Mesenchymal stem cell (in vitro differentiated cells and primary cell): Measurements from ENCODE around the gene ALKAL2.

ENCODE experiments used
- DNase-seq: peaks from one replicate; pipeline ENCODE4 v3.0.0-alpha.2; 2013
- H2AFZ ChIP-seq: one replicate; pipeline ENCODE4 v1.6.1; 2013; ENCODE audit warnings: low read depth, mild to moderate bottlenecking, control low read depth, inconsistent platforms, low read length, moderate library complexity
- H2AK5ac ChIP-seq: 2 replicates; pipeline ENCODE4 v1.6.1; 2013; ENCODE audit warnings: low read length, moderate library complexity, mild to moderate bottlenecking, inconsistent platforms; ENCODE audit not compliant: severe bottlenecking
- H2BK120ac ChIP-seq: one replicate; pipeline ENCODE4 v1.6.1; 2013; ENCODE audit warnings: low read depth, mild to moderate bottlenecking, inconsistent platforms, low read length, moderate library complexity
- H2BK12ac ChIP-seq, 2 experiments: one replicate each; pipeline ENCODE4 v1.6.1; 2013; ENCODE audit warnings: inconsistent platforms in 2 of 2, low read length in 2 of 2, mild to moderate bottlenecking in 2 of 2, moderate library complexity in 2 of 2, control low read depth in 1 of 2
- H2BK15ac ChIP-seq: one replicate; pipeline ENCODE4 v1.6.1; 2013; ENCODE audit warnings: mild to moderate bottlenecking, low read depth, inconsistent platforms; ENCODE audit not compliant: poor library complexity, severe bottlenecking
- H2BK5ac ChIP-seq: 2 replicates; pipeline ENCODE4 v1.6.1; 2013; ENCODE audit warnings: low read depth, mild to moderate bottlenecking, low read length, control low read depth, inconsistent platforms; ENCODE audit not compliant: poor library complexity, severe bottlenecking
- H3K14ac ChIP-seq, 2 experiments: one replicate each; pipeline ENCODE4 v1.6.1; 2013; ENCODE audit warnings: inconsistent platforms in 2 of 2, low read length in 2 of 2, control low read depth in 1 of 2, mild to moderate bottlenecking in 1 of 2, moderate library complexity in 1 of 2
- H3K18ac ChIP-seq, 2 experiments: one replicate each; pipeline ENCODE4 v1.6.1; 2013; ENCODE audit warnings: inconsistent platforms in 2 of 2, low read length in 2 of 2, control low read depth in 1 of 2, low read depth in 1 of 2, mild to moderate bottlenecking in 1 of 2
- H3K23ac ChIP-seq, 2 experiments: one replicate each; pipeline ENCODE4 v1.6.1; 2013; ENCODE audit warnings: inconsistent platforms in 2 of 2, low read length in 2 of 2, mild to moderate bottlenecking in 2 of 2, moderate library complexity in 2 of 2, control low read depth in 1 of 2
- H3K27ac ChIP-seq: 2 replicates; pipeline ENCODE4 v1.5.1; 2013; ENCODE audit warnings: mild to moderate bottlenecking, moderate library complexity, low read length, control low read depth, inconsistent platforms; ENCODE audit not compliant: poor library complexity, severe bottlenecking
- H3K27me3 ChIP-seq, 2 experiments: 2 replicates each; pipeline versions ENCODE4 v1.6.1 to v1.7.0; 2013; ENCODE audit warnings: low read length in 2 of 2, mild to moderate bottlenecking in 2 of 2, moderate library complexity in 2 of 2, control low read depth in 1 of 2, inconsistent platforms in 1 of 2; ENCODE audit not compliant: control insufficient read depth in 1 of 2, insufficient read depth in 1 of 2
- H3K36me3 ChIP-seq, 2 experiments: 2 replicates each; pipeline versions ENCODE4 v1.6.1 to v1.7.0; 2013; ENCODE audit warnings: low read length in 2 of 2, control low read depth in 1 of 2, inconsistent platforms in 1 of 2, low read depth in 1 of 2, mild to moderate bottlenecking in 1 of 2; ENCODE audit not compliant: insufficient read depth in 2 of 2, control insufficient read depth in 1 of 2
- H3K4ac ChIP-seq, 2 experiments: one replicate each; pipeline ENCODE4 v1.6.1; 2013; ENCODE audit warnings: inconsistent platforms in 2 of 2, low read length in 2 of 2, mild to moderate bottlenecking in 2 of 2, moderate library complexity in 2 of 2, control low read depth in 1 of 2, low read depth in 1 of 2
- H3K4me1 ChIP-seq: 2 replicates; pipeline ENCODE4 v1.6.1; 2013; ENCODE audit warnings: low read depth, low read length, control low read depth; ENCODE audit not compliant: control insufficient read depth, insufficient read depth
- H3K4me2 ChIP-seq: 2 replicates; pipeline ENCODE4 v1.6.1; 2013; ENCODE audit warnings: low read length, mild to moderate bottlenecking, inconsistent platforms; ENCODE audit not compliant: poor library complexity, severe bottlenecking
- H3K4me3 ChIP-seq, 2 experiments: 2 replicates each; pipeline versions ENCODE4 v1.5.1 to v1.7.0; 2013; ENCODE audit warnings: low read length in 2 of 2, mild to moderate bottlenecking in 2 of 2, control low read depth in 1 of 2, low read depth in 1 of 2; ENCODE audit not compliant: insufficient read depth in 1 of 2
- H3K79me1 ChIP-seq: replicated peaks from 2 replicates; pipeline ENCODE4 v1.6.1; 2013; ENCODE audit warnings: mild to moderate bottlenecking, control low read depth, low read length, inconsistent platforms; ENCODE audit not compliant: poor library complexity, severe bottlenecking
- H3K9ac ChIP-seq: 2 replicates; pipeline ENCODE4 v1.7.0; 2013; ENCODE audit warnings: mild to moderate bottlenecking, low read length, moderate library complexity
- H3K9me3 ChIP-seq: 2 replicates; pipeline ENCODE4 v1.7.0; 2013; ENCODE audit warnings: mild to moderate bottlenecking, low read length; ENCODE audit not compliant: control insufficient read depth
- H4K8ac ChIP-seq: one replicate; pipeline ENCODE4 v1.6.1; 2013; ENCODE audit warnings: inconsistent platforms, mild to moderate bottlenecking, low read length, moderate library complexity
- H4K91ac ChIP-seq: one replicate; pipeline ENCODE4 v1.6.1; 2013; ENCODE audit warnings: mild to moderate bottlenecking, low read length, inconsistent platforms
- WGBS: methylation state at CpG from one replicate; pipeline ENCODE4 v1.1.7; 2013; ENCODE audit warnings: mixed read lengths; 5-methylcytosine and 5-hydroxymethylcytosine counted together

ALKAL2 gene

GRCh38 chr2:237878-238277, 50.0 kb downstream of the ALKAL2 start:
- Histone ChIP-seq H3K79me1 (peaks cover 2% of the 10 kb centered on the region), H4K8ac (no peak overlapping the region), H4K91ac (no peak overlapping the region), H3K4me3 (no peak overlapping the region), H3K27me3 (no peaks in the 10 kb centered on the region), H3K18ac (no peak overlapping the region), H2BK5ac (no peak overlapping the region), H2AFZ (no peak overlapping the region), H3K9ac (no peak overlapping the region), H2BK15ac (no peak overlapping the region), H3K27ac (no peak overlapping the region), H3K36me3 (peaks cover 8 to 34% of the 10 kb centered on the region in 2 experiments), H3K14ac (no peak overlapping the region), H3K9me3 (no peaks in the 10 kb centered on the region), H2BK12ac (peak overlapping the region in 1 of 2 experiments; percentile 73), H2AK5ac (no peak overlapping the region), H2BK120ac (no peak overlapping the region), H3K4me2 (no peak overlapping the region), H3K4me1 (no peaks in the 10 kb centered on the region), H3K4ac (no peak overlapping the region), H3K23ac (no peak overlapping the region)
- no peak for DNase-seq
- 82% methylated on average over 4 of the region's 6 CpGs for WGBS

GRCh38 chr2:236993-237539, 50.8 kb downstream of the ALKAL2 start:
- Histone ChIP-seq H3K9me3 (no peaks in the 10 kb centered on the region), H3K27me3 (no peaks in the 10 kb centered on the region), H3K9ac (no peak overlapping the region), H3K4me2 (no peak overlapping the region), H4K8ac (no peak overlapping the region), H3K79me1 (peaks cover 2% of the 10 kb centered on the region), H2BK15ac (no peak overlapping the region), H2AFZ (no peak overlapping the region), H3K14ac (no peak overlapping the region), H2BK12ac (no peak overlapping the region), H2AK5ac (no peak overlapping the region), H2BK5ac (no peak overlapping the region), H4K91ac (no peak overlapping the region), H3K4me1 (no peaks in the 10 kb centered on the region), H3K27ac (no peak overlapping the region), H2BK120ac (no peak overlapping the region), H3K4me3 (no peak overlapping the region), H3K36me3 (peaks cover 8 to 31% of the 10 kb centered on the region in 2 experiments), H3K23ac (no peak overlapping the region), H3K4ac (no peak overlapping the region), H3K18ac (no peak overlapping the region)
- DNase-seq = no peak
- WGBS = 91% methylated on average over 4 of the region's 6 CpGs

- no peaks in the 10 kb centered on the region for H3K4me1 ChIP-seq
- no peak overlapping the region for H3K4me3 ChIP-seq
- H3K23ac ChIP-seq = no peak overlapping the region
- no peak overlapping the region for H2AK5ac ChIP-seq
- no peak overlapping the region for H4K91ac ChIP-seq
- H2BK12ac ChIP-seq = no peak overlapping the region
- H3K18ac ChIP-seq = no peak overlapping the region
- no peak overlapping the region for H2BK5ac ChIP-seq
- no peak overlapping the region for H2BK15ac ChIP-seq
- DNase-seq = no peak
- no peak overlapping the region for H2BK120ac ChIP-seq
- H3K14ac ChIP-seq = no peak overlapping the region
- 92% methylated on average over 4 of the region's 4 CpGs for WGBS
- H3K9ac ChIP-seq = no peak overlapping the region
- no peaks in the 10 kb centered on the region for H3K27me3 ChIP-seq
- peaks cover 7 to 39% of the 10 kb centered on the region in 2 experiments for H3K36me3 ChIP-seq
- no peak overlapping the region for H2AFZ ChIP-seq
- no peak overlapping the region for H3K4ac ChIP-seq
- H3K79me1 ChIP-seq = no peaks in the 10 kb centered on the region
- no peak overlapping the region for H4K8ac ChIP-seq
- no peak overlapping the region for H3K4me2 ChIP-seq
- H3K27ac ChIP-seq = no peak overlapping the region
- no peaks in the 10 kb centered on the region for H3K9me3 ChIP-seq
Measured at GRCh38 chr2:234421-234820, 53.5 kb downstream of the ALKAL2 start.

GRCh38 chr2:233030-233429, 54.9 kb downstream of the ALKAL2 start:
- Histone ChIP-seq H3K79me1 (no peaks in the 10 kb centered on the region), H4K91ac (no peak overlapping the region), H2AK5ac (no peak overlapping the region), H2BK12ac (no peak overlapping the region), H2BK5ac (no peak overlapping the region), H3K36me3 (peaks cover 6 to 47% of the 10 kb centered on the region in 2 experiments), H3K27me3 (no peaks in the 10 kb centered on the region), H4K8ac (no peak overlapping the region), H3K4me2 (no peak overlapping the region), H3K27ac (no peak overlapping the region), H3K4ac (no peak overlapping the region), H3K9me3 (no peaks in the 10 kb centered on the region), H3K14ac (no peak overlapping the region), H2BK15ac (no peak overlapping the region), H3K18ac (no peak overlapping the region), H3K23ac (no peak overlapping the region), H3K4me3 (no peak overlapping the region), H3K4me1 (peaks cover under 1% of the 10 kb centered on the region), H2BK120ac (no peak overlapping the region), H2AFZ (no peak overlapping the region), H3K9ac (no peak overlapping the region)
- 83% methylated on average over 6 of the region's 7 CpGs for WGBS
- DNase-seq = no peak
